ENCODE measurements around the gene LRRC34. TPM values are rescaled to one million over a fixed set of nuclear protein-coding genes. Genes with fewer than 3 reads are reported as not detected.
A peak's percentile ranks its signal among the peaks of the same experiment; 100 is the strongest.

The LRRC34 gene
- total and polyA plus RNA-seq, 12 donors, result 0.12 to 5.2 (median 2.1) TPM

DNA sequence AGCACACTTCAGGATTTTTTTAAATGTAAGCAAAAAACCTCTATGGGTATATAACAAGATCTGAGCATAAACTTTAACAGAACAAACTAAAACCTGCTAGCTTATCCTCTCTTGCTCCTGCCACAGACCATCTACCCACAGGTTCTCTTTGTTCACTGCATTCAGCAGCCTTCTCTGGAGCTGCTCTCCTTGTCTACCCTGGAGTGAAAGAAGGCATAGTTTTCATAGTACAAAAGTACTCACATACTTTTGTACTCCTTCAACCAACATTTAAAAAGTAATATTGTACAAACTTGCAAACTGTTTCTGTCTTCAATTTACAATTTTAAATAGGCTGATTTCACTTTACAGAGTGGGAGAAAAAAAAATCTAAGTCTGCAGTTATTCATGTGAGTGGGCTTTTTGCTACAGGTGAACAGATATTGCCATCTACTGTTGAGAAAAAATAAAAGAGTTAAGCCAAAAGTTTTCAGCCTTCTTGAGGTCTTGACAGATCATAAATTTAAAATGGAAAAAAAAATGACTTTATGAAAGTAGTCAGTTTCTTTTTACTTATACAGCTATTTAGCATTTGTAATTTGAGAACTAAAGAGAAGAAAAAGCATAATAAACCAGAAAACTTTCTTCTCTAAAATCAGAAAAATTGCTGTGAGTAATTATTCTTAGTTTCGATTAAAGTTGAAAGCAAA lies 68.2 kb downstream of the LRRC34 start:
- Histone ChIP-seq H3K4me3 (no peak overlapping the region), H3K9me3 (replicated peaks in 1 of 3) (no peaks in the 10 kb centered on the region), H3K36me3 (replicated peaks in 1 of 2) (no peaks in the 10 kb centered on the region), H3K4me1 (replicated peaks in 1 of 2) (no peaks in the 10 kb centered on the region), H3K27ac (no peak overlapping the region), H3K27me3 (no peaks in the 10 kb centered on the region)
- 0 to 80% (median 42%) methylated on average over 1 of the region's 1 CpG for WGBS, 4 donors
- DNase-seq, result no peak
- TF ChIP-seq, protein P1, sequence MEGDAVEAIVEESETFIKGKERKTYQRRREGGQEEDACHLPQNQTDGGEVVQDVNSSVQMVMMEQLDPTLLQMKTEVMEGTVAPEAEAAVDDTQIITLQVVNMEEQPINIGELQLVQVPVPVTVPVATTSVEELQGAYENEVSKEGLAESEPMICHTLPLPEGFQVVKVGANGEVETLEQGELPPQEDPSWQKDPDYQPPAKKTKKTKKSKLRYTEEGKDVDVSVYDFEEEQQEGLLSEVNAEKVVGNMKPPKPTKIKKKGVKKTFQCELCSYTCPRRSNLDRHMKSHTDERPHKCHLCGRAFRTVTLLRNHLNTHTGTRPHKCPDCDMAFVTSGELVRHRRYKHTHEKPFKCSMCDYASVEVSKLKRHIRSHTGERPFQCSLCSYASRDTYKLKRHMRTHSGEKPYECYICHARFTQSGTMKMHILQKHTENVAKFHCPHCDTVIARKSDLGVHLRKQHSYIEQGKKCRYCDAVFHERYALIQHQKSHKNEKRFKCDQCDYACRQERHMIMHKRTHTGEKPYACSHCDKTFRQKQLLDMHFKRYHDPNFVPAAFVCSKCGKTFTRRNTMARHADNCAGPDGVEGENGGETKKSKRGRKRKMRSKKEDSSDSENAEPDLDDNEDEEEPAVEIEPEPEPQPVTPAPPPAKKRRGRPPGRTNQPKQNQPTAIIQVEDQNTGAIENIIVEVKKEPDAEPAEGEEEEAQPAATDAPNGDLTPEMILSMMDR (IDR thresholded peaks at IDR 0.05), result peak in 3 of 6 experiments; percentile 24 to 41 (median 37)
- TF ChIP-seq POLR2A (IDR thresholded peaks at IDR 0.05), result no peak
- intact Hi-C loops (cut with DNase I), result no loop called here

Other genes starting within 250 kb of the LRRC34 start
- 1 to 10 TPM in 7 of 9 donors, under 1 TPM in 2; 0.83 to 4.7 (median 1.5) TPM for gene MECOM, start 149.2 kb downstream of the LRRC34 start, total RNA-seq
- gene MECOM, start 149.2 kb downstream of the LRRC34 start, polyA plus RNA-seq, result 1 to 10 TPM in 2 of 3 donors, under 1 TPM in 1; 0.29 to 1.5 (median 1.3) TPM
- 100 to 1,000 TPM in 1 of 9 donors, 10 to 100 TPM in 4, 1 to 10 TPM in 4; 1.4 to 200 (median 30.8) TPM for gene TERC, start 47.8 kb downstream of the LRRC34 start, total RNA-seq
- gene TERC, start 47.8 kb downstream of the LRRC34 start, polyA plus RNA-seq, result not detected
- 1 to 10 TPM; 1.1 to 4.4 (median 2.0) TPM for gene ACTRT3, start 43.3 kb downstream of the LRRC34 start, total RNA-seq
- gene ACTRT3, start 43.3 kb downstream of the LRRC34 start, polyA plus RNA-seq, result 1 to 10 TPM in 1 of 3 donors, under 1 TPM in 2; 0.32 to 1.1 (median 0.37) TPM
- 10 to 100 TPM in 6 of 9 donors, 1 to 10 TPM in 3; 6.8 to 20.5 (median 11.5) TPM for gene MYNN, start 39.5 kb downstream of the LRRC34 start, total RNA-seq
- 10 to 100 TPM in 1 of 3 donors, 1 to 10 TPM in 2; 6.1 to 14.8 (median 7.9) TPM for gene MYNN, start 39.5 kb downstream of the LRRC34 start, polyA plus RNA-seq
- gene LRRIQ4, start within 50 bp of the LRRC34 start, total RNA-seq, result under 1 TPM in 2 of 9 donors, not detected in 7; 0.11 to 0.14 TPM
- under 1 TPM in 2 of 3 donors, not detected in 1; 0.13 to 0.16 TPM for gene LRRIQ4, start within 50 bp of the LRRC34 start, polyA plus RNA-seq
- gene LRRC31, start 57.0 kb upstream of the LRRC34 start, total RNA-seq, result under 1 TPM in 1 of 9 donors, not detected in 8; 0.06 TPM
- not detected for gene LRRC31, start 57.0 kb upstream of the LRRC34 start, polyA plus RNA-seq
- gene SAMD7, start 98.7 kb upstream of the LRRC34 start, total RNA-seq, result not detected
- not detected for gene SAMD7, start 98.7 kb upstream of the LRRC34 start, polyA plus RNA-seq
- 100 to 1,000 TPM in 5 of 9 donors, 10 to 100 TPM in 4; 41.1 to 199 (median 125) TPM for gene SEC62, start 153.9 kb upstream of the LRRC34 start, total RNA-seq
- gene SEC62, start 153.9 kb upstream of the LRRC34 start, polyA plus RNA-seq, result 100 to 1,000 TPM; 153 to 267 (median 176) TPM
- gene GPR160, start 225.1 kb upstream of the LRRC34 start, total RNA-seq, result 1 to 10 TPM in 7 of 9 donors, under 1 TPM in 2; 0.76 to 5.8 (median 1.9) TPM
- 1 to 10 TPM in 2 of 3 donors, under 1 TPM in 1; 0.88 to 2.1 (median 1.2) TPM for gene GPR160, start 225.1 kb upstream of the LRRC34 start, polyA plus RNA-seq

Measured in adrenal gland (tissue), 12 donors.